WTC11 (cell line): Measurements from ENCODE around the gene BICRA. TPM values are rescaled to one million over a fixed set of nuclear protein-coding genes. Genes with fewer than 3 reads are reported as not detected.

Experiments used
- ATAC-seq: fragments of 200-7000 bp; cut with Tn5 transposase; 2 replicates; pipeline ENCODE4 v1.10.0; 2021; ENCODE audit warnings: mild to moderate bottlenecking, moderate library complexity
- CTCF ChIA-PET: fragments of 300-600 bp; sonication (Branson Sonifier 250); formaldehyde crosslinking; loops from one replicate; lab custom pipeline; 2021; ENCODE audit warnings: antibody characterized with exemption; lab: Charles Lee
- POLR2A ChIA-PET: fragments of 350-600 bp; sonication (Branson Sonifier 250); formaldehyde crosslinking; loops from one replicate; lab custom pipeline; 2021; ENCODE audit warnings: antibody characterized with exemption; lab: Charles Lee
- DNase-seq: peaks from one replicate; pipeline ENCODE4 v3.0.0; 2021; ENCODE audit warnings: low spot score
- H3K27ac Mint-ChIP-seq: 2 replicates; pipeline ENCODE4 v1.8.0; 2021; ENCODE audit warnings: mixed read lengths
- H3K27me3 Mint-ChIP-seq: 2 replicates; pipeline ENCODE4 v1.8.0; 2021; ENCODE audit warnings: low read depth, mild to moderate bottlenecking, moderate library complexity, mixed read lengths
- H3K36me3 Mint-ChIP-seq: 2 replicates; pipeline ENCODE4 v1.8.0; 2021; ENCODE audit warnings: mixed read lengths
- H3K4me1 Mint-ChIP-seq: 2 replicates; pipeline ENCODE4 v1.8.0; 2022; ENCODE audit warnings: mixed read lengths
- H3K4me3 Mint-ChIP-seq: 2 replicates; pipeline ENCODE4 v1.8.0; 2021; ENCODE audit warnings: mild to moderate bottlenecking, moderate library complexity, mixed read lengths
- H3K9me3 Mint-ChIP-seq: 2 replicates; pipeline ENCODE4 v1.8.0; 2021; ENCODE audit warnings: mixed read lengths
- ERG ChIP-seq: fragments of 250-450 bp; sonication (Bioruptor Pico); IDR thresholded peaks from 2 replicates; pipeline ENCODE4 v1.8.0; 2021; ENCODE audit warnings: mild to moderate bottlenecking
- FOXP4 ChIP-seq: sonication (generic); formaldehyde crosslinking; IDR thresholded peaks from 2 replicates; pipeline ENCODE4 v1.8.0; 2022; ENCODE audit warnings: mild to moderate bottlenecking, missing genetic modification reagents
- KAT7 ChIP-seq: sonication (generic); formaldehyde crosslinking; IDR thresholded peaks from 2 replicates; pipeline ENCODE4 v1.8.1; 2023; ENCODE audit warnings: missing genetic modification reagents, mild to moderate bottlenecking, borderline replicate concordance
- SMAD4 ChIP-seq: sonication (generic); formaldehyde crosslinking; IDR thresholded peaks from 2 replicates; pipeline ENCODE4 v1.8.0; 2022; ENCODE audit warnings: mild to moderate bottlenecking, missing genetic modification reagents
- SOX15 ChIP-seq: fragments of 250-450 bp; sonication (Bioruptor Pico); IDR thresholded peaks from 2 replicates; pipeline ENCODE4 v1.9.0; 2021; ENCODE audit warnings: mild to moderate bottlenecking
- ZBTB21 ChIP-seq: sonication (generic); formaldehyde crosslinking; IDR thresholded peaks from 2 replicates; pipeline ENCODE4 v1.8.1; 2023; ENCODE audit warnings: mild to moderate bottlenecking, missing genetic modification reagents, borderline replicate concordance
- ZMAT4 ChIP-seq: fragments of 250-450 bp; sonication (Bioruptor Pico); IDR thresholded peaks from 2 replicates; pipeline ENCODE4 v1.9.0; 2021; ENCODE audit warnings: mild to moderate bottlenecking
- ZNF121 ChIP-seq: sonication (generic); formaldehyde crosslinking; IDR thresholded peaks from 2 replicates; pipeline ENCODE4 v1.8.0; 2023; ENCODE audit warnings: missing genetic modification reagents
- ZNF317 ChIP-seq: sonication (generic); formaldehyde crosslinking; IDR thresholded peaks from 2 replicates; pipeline ENCODE4 v1.8.1; 2023; ENCODE audit warnings: low read depth, mild to moderate bottlenecking, moderate library complexity, missing genetic modification reagents, borderline replicate concordance
- ZNF423 ChIP-seq: fragments of 250-450 bp; sonication (Bioruptor Pico); IDR thresholded peaks from 2 replicates; pipeline ENCODE4 v2.1.2; 2022; ENCODE audit warnings: mild to moderate bottlenecking, moderate library complexity
- total RNA-seq: library from RNA; stranded (reverse); gene quantifications from 3 replicates; pipeline ENCODE4 v1.2.3, GENCODE V29; 2021
- TF ChIP-seq, protein P1 (sequence below): sonication (generic); formaldehyde crosslinking; IDR thresholded peaks from 2 replicates; pipeline ENCODE4 v1.8.0; 2023; ENCODE audit warnings: mild to moderate bottlenecking, missing genetic modification reagents
- TF ChIP-seq, protein P2 (sequence below): sonication (generic); formaldehyde crosslinking; IDR thresholded peaks from 2 replicates; pipeline ENCODE4 v1.8.1; 2022; ENCODE audit warnings: mild to moderate bottlenecking, missing genetic modification reagents, moderate library complexity, borderline replicate concordance

The BICRA gene
- total RNA-seq, 1 experiment from 2014 or later: 30.3 TPM

- Mint-ChIP-seq H3K4me3 (no peak overlapping the region), H3K9me3 (peaks cover 14% of the 10 kb centered on the region), H3K27me3 (no peaks in the 10 kb centered on the region), H3K27ac (0 out of 2 replicates have a peak overlapping the region, but pooled peaks have one; percentile 94), H3K4me1 (peaks cover 35% of the 10 kb centered on the region), H3K36me3 (peaks cover 44% of the 10 kb centered on the region)
- ATAC-seq (no peak), DNase-seq (no peak)
- ChIA-PET CTCF (no interaction called here), POLR2A (no interaction called here)
- no peak for TF ChIP-seq ZNF423 (CRISPR knock-in tag)
- TF ChIP-seq ZNF121 (CRISPR knock-in tag): no peak
These were observed 38.0 kb downstream of the BICRA start for GRCh38 chr19:47646924-47647323.

- CTCF ChIA-PET: interaction anchor here (2.2 kb wide), 1 partner anchor 213 kb away, joined by 5 read pairs; no protein-coding TSS in a partner anchor
- H3K27ac Mint-ChIP-seq: no peak overlapping the region
- POLR2A ChIA-PET: no interaction called here
These were observed 40.7 kb downstream of the BICRA start for GRCh38 chr19:47649588-47649987.

More at GRCh38 chr19:47649588-47649987, 40.7 kb downstream of the BICRA start:
- H3K9me3 Mint-ChIP-seq: peaks cover 14% of the 10 kb centered on the region
- DNase-seq (no peak), ATAC-seq (no peak)
- H3K36me3 Mint-ChIP-seq: peaks cover 44% of the 10 kb centered on the region
- TF ChIP-seq ZMAT4 (CRISPR knock-in tag) (no peak), ZBTB21 (no peak), ERG (no peak), FOXP4 (CRISPR knock-in tag) (no peak), SMAD4 (no peak), SOX15 (CRISPR knock-in tag) (no peak), ZNF317 (CRISPR knock-in tag) (no peak), KAT7 (CRISPR knock-in tag) (no peak), ZNF121 (CRISPR knock-in tag) (no peak)
- TF ChIP-seq, protein P1, sequence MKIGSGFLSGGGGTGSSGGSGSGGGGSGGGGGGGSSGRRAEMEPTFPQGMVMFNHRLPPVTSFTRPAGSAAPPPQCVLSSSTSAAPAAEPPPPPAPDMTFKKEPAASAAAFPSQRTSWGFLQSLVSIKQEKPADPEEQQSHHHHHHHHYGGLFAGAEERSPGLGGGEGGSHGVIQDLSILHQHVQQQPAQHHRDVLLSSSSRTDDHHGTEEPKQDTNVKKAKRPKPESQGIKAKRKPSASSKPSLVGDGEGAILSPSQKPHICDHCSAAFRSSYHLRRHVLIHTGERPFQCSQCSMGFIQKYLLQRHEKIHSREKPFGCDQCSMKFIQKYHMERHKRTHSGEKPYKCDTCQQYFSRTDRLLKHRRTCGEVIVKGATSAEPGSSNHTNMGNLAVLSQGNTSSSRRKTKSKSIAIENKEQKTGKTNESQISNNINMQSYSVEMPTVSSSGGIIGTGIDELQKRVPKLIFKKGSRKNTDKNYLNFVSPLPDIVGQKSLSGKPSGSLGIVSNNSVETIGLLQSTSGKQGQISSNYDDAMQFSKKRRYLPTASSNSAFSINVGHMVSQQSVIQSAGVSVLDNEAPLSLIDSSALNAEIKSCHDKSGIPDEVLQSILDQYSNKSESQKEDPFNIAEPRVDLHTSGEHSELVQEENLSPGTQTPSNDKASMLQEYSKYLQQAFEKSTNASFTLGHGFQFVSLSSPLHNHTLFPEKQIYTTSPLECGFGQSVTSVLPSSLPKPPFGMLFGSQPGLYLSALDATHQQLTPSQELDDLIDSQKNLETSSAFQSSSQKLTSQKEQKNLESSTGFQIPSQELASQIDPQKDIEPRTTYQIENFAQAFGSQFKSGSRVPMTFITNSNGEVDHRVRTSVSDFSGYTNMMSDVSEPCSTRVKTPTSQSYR (CRISPR knock-in tag): no peak
- TF ChIP-seq, protein P2, sequence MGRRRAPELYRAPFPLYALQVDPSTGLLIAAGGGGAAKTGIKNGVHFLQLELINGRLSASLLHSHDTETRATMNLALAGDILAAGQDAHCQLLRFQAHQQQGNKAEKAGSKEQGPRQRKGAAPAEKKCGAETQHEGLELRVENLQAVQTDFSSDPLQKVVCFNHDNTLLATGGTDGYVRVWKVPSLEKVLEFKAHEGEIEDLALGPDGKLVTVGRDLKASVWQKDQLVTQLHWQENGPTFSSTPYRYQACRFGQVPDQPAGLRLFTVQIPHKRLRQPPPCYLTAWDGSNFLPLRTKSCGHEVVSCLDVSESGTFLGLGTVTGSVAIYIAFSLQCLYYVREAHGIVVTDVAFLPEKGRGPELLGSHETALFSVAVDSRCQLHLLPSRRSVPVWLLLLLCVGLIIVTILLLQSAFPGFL (CRISPR knock-in tag): no peak
- H3K4me1 Mint-ChIP-seq: peaks cover 25% of the 10 kb centered on the region
- no peaks in the 10 kb centered on the region for H3K27me3 Mint-ChIP-seq
- H3K4me3 Mint-ChIP-seq: no peak overlapping the region
